Daoy (cell line): ENCODE data around the gene MYO3B. TPM values are rescaled to one million over a fixed set of nuclear protein-coding genes. Genes with fewer than 3 reads are reported as not detected.

Source experiments
- DNase-seq: peaks from one replicate; pipeline ENCODE4 v3.0.0-alpha.2; 2015; ENCODE audit warnings: low read depth
- total RNA-seq: library from RNA; depleted of rRNA; stranded (reverse); fragments of >200 nt; shearing (Covaris generic); gene quantifications from 2 replicates; pipeline ENCODE4 v1.2.3, GENCODE V29; 2014

The MYO3B gene
- total RNA-seq, 1 experiment from 2014 or later = not detected

GRCh38 chr2:170163411-170164065 is 14.4 kb upstream of the MYO3B start:
- DNase-seq = no peak

DNA sequence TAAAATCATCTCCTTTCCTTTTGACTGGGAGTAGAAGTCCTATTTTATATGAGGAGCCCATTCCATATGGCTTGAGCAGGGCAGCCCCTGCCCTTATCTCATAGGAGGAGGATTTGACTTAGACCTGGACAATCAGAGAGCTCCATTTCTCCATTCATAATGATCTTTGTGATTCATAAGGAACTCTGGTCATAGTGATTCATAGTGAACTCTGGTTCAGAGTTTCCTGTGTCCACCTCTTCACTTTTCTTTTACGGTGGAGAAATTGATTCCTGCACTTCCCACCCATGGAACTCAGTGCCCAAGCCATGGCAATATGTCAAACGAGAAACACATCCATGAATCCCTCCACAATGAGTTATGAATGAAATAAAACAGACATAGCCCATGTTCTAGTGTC is 12.8 kb upstream of the MYO3B start:
- DNase-seq = no peak

DNA sequence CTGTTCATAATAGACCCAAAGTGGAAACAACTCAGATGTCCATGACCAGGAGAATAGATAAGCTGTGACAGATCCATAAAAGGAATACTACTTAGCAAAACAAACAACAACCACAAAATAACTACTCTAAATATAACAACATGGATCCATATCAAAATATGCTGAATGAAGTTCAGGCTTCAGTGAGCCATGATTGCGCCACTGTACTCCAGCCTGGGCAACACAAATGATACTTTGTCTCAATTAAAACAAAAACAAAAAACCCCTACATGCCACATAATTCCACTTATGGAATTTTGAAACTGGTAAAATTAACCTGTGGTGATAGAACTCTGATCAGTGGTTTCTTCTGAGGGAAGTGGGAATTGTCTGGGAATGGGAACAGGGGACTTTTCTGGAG is 11.2 kb upstream of the MYO3B start:
- DNase-seq = no peak

- no peak for DNase-seq
These were observed 7.5 kb upstream of the MYO3B start for GRCh38 chr2:170170281-170171040.

DNA sequence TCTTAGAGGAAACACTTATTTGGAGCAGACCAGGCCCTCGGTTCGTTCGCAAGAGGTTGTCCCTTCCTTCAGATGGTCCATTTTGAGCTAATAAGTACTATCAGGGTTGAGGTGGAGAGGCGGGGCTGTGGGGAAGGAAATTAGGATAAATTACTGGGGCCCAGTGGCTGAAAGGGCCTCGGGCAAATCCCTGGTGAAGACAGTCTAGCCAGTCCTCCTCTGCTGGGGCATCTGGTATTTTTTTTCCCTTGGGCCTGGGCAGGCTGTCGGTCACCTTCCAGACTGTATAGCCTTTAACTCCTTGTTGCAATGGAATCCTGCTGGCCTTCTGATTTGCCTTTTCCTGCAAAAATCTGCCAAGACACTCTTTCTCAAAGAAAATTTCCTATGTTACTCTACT is 1.7 kb upstream of the MYO3B start:
- DNase-seq = no peak

- no peak for DNase-seq
These were observed 2.2 kb downstream of the MYO3B start for GRCh38 chr2:170180031-170180566.

- no peak for DNase-seq
These were observed 3.7 kb downstream of the MYO3B start for GRCh38 chr2:170181602-170182001.

DNA sequence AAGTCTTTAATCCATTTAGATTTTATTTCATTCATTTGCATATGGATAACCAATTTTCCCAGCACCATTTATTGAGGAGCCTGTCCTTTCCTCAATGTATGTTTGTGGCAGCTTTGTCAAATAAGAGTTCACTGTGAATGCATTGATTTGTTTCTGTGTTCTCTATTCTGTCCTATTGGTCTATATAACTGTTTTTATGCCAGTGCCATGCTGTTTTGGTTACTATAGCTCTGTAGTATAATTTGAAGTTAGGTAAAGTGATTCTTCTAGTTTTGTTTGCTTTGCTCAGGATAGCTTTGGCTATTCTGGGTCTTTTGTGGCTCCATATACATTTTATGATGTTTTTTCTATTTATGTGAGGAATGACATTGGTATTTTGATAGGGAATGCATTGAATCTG is 7.4 kb downstream of the MYO3B start:
- DNase-seq = no peak

- DNase-seq = no peak
These were observed 11.8 kb downstream of the MYO3B start for GRCh38 chr2:170189757-170190156.

GRCh38 chr2:170190172-170190571 is 12.2 kb downstream of the MYO3B start:
- DNase-seq = no peak

- no peak for DNase-seq
These were observed 13.4 kb downstream of the MYO3B start for GRCh38 chr2:170191166-170191866.

DNA sequence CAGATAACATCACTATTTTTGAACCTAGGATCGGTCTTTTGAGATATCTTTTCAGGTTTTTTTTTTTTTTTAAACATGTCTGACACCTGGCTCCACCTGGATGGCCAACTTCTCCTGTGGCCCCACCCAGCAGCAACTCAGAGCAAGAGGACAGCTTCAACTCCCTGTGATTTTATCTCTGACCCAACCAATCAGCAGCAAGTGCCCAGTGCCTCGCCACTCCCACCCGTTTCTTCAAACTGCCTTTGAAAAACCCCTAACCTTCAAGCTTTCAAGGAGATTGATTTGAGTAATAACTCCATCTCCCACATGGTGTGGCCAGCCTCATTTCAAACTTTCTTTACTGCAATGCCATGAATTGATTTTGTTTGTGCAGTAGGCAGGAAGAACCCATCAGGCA is 19.0 kb downstream of the MYO3B start:
- DNase-seq = no peak

DNA sequence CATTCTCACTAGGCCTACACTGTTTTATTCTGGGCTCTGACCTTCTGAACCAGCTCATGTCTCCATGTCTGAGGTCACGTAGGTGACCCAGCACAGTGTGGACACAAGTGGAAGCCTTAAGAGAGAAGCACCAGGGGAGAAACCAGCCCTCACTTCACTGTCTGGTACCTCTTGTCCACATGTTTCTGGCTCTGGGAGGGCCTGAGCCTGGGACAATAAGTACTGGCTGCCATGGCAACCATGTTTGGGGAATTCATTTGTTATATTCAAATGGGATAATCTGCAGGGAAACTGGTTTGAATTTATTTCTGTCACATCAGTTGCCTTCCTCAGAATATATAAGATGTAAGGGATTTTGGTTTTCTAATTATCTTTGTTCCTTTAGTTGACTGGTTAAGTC is 23.3 kb downstream of the MYO3B start:
- DNase-seq = no peak

DNA sequence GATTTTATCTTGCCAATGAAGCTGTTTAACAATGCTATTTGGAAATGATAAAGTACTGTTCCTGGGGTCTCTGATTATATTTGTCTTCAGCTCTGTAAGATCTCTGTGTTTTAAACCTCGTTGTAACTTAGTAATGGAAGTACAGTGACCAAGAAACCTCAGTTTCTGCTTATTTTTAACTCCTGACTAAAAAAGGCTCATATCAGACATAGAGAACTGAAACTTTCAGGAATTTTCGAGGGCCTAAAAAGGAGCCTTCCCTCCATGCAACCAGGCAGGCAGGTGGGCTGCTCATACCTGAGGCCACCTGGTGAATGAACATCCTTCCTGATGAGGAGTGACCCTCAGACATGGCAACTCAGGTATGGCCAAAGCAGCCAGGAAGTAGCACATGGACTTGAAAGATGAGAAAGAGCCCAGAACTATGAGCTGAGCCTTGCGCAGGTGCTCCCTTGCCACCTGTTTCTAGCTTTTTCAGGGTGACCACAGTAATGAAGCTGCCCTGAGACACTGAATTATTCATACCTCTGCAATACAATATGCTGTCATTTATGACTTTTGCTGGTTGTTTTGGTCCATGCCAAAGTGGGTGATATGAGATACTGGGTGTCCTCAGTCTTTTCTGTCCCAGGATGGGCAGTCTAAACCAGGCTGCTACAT is 23.9 kb downstream of the MYO3B start:
- DNase-seq = no peak

GRCh38 chr2:170202437-170202836 is 24.5 kb downstream of the MYO3B start:
- no peak for DNase-seq

GRCh38 chr2:170204298-170204951 is 26.5 kb downstream of the MYO3B start:
- DNase-seq = no peak

DNA sequence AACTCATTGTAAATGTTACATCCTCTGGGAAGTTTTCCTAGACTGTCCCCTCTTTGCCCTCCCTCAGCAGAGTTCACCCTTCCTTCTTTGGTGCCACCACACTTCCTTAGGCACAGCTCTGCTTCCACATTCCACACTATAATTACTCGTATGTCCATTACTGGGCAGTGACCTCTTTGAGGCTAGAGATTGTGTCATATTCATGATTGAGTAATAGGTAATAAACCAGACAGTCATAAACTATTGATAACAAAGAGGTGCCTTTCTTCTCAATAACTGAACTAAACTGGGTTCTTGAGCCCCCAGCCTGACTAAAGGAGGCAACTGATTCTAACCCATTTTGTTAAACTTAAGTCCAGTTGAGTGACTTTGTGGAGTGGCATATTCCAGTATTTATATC is 28.3 kb downstream of the MYO3B start:
- no peak for DNase-seq

DNA sequence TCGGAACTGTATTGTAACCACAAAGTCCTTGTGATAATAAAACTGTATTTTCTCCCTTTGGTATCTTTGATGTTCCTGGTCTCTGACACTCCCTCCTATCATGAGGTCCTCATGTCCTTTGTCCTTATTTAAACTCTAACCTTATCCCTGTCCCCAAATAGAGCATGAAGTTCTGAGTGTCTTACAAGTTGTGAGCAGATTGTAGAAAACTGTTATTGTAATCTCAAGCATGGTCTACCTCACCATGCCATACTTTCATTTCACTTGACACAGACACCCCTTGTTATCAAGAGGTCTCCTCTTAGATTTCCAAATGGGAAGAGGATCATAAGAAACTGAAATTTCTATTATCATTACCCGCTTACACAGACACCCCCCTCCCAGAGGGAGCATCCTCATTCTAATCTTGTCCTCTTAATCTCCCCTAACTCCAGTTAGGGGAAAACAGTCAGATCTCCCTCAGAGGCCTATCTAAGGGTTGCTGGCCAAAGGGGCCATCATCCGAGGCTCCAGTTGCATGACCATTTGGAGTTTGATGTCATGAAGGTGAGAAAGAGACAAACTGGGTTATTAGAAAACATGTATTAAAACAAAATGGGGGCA is 29.0 kb downstream of the MYO3B start:
- DNase-seq = no peak

- DNase-seq = no peak
These were observed 30.0 kb downstream of the MYO3B start for GRCh38 chr2:170207901-170208300.

DNA sequence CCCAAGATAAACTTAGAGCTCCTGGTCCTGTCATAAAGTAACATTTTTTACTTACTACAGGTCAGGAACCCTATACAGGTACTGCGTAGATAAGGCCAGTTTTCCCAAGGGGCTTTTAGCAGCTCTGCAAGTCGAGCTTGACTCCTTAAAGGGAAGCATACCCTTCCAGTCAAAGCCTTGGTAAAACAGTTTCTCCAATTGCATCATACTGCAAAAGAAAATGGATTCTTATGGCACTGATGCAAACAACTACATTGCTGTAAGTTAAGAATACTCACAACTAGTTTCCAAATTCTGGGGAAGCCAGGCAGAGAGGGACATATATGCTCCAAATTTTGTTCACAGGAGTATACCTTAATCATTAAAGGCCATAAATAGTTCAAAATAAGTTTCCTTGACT is 31.0 kb downstream of the MYO3B start:
- no peak for DNase-seq

GRCh38 chr2:170212625-170213280 is 34.8 kb downstream of the MYO3B start:
- DNase-seq = no peak
